DOHH2 (cell line): ENCODE results near the gene MOAP1.

Source experiments
- EZH2phosphoT487 ChIP-seq: fragments of 200-600 bp; sonication (generic); IDR thresholded peaks from 2 replicates; pipeline ENCODE4 v1.6.1; 2017; ENCODE audit warnings: borderline replicate concordance, mild to moderate bottlenecking, antibody characterized with exemption, low read length, moderate library complexity, mixed read lengths
- TF ChIP-seq, protein P1 (sequence below): fragments of 200-600 bp; sonication (generic); IDR thresholded peaks from one replicate; pipeline ENCODE4 v1.5.1; 2014; ENCODE audit warnings: antibody characterized with exemption, mild to moderate bottlenecking, low read depth, low read length; ENCODE audit not compliant: poor library complexity, severe bottlenecking

DNA sequence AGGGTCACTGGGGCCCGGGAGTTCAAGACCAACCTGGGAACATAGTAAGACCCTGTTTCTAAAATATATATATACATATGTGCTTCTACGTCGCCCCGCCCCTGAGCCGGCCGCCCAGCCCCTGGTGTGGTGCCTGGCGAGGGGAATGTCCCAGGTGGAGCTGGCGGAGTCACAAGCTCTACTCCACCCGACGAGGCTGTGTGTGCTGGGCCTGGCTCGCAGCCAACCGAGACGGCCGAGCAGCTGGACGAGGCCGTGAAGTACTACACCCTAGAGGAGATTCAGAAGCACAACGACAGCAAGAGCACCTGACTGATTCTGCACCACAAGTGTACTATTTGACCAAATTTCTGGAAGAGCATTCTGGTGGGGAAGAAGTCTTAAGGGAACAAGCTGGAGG is 46.8 kb downstream of the MOAP1 start:
- TF ChIP-seq, protein P1, sequence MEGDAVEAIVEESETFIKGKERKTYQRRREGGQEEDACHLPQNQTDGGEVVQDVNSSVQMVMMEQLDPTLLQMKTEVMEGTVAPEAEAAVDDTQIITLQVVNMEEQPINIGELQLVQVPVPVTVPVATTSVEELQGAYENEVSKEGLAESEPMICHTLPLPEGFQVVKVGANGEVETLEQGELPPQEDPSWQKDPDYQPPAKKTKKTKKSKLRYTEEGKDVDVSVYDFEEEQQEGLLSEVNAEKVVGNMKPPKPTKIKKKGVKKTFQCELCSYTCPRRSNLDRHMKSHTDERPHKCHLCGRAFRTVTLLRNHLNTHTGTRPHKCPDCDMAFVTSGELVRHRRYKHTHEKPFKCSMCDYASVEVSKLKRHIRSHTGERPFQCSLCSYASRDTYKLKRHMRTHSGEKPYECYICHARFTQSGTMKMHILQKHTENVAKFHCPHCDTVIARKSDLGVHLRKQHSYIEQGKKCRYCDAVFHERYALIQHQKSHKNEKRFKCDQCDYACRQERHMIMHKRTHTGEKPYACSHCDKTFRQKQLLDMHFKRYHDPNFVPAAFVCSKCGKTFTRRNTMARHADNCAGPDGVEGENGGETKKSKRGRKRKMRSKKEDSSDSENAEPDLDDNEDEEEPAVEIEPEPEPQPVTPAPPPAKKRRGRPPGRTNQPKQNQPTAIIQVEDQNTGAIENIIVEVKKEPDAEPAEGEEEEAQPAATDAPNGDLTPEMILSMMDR = no peak
- TF ChIP-seq EZH2phosphoT487 = no peak
